ENCODE results near the gene GUCY2C.
A peak's percentile ranks its signal among the peaks of the same experiment; 100 is the strongest.
"Not testable (repeated sequence)": the region's sequence is repeated elsewhere in the genome, so short reads cannot be mapped to it uniquely, and the experiment has no call there.

Gene GUCY2C

GRCh38 chr12:14696265-14696741 is at the start of gene GUCY2C:
GUCY2C (minus strand) TSS chr12:14696599; CDS start chr12:14696448, 151 bp downstream.
- H3K27ac ChIP-seq (ENCODE audit: low read depth, low read length): no peak within 1 kb of the TSS
- H3K9me3 ChIP-seq (ENCODE audit: control insufficient read depth, insufficient read depth, low read depth, low read length): no peaks in the 10 kb centered on the region
- no peaks in the 10 kb centered on the region for H3K27me3 ChIP-seq (ENCODE audit: control insufficient read depth, insufficient read depth, low read length)
- H3K36me3 ChIP-seq (ENCODE audit: control insufficient read depth, insufficient read depth, low read length): peaks cover 32% of the 10 kb centered on the region
- H3K4me3 ChIP-seq (ENCODE audit: low read depth, low read length): no peak within 1 kb of the TSS
- H3K4me1 ChIP-seq (ENCODE audit: control insufficient read depth, insufficient read depth, low read length): peaks cover 10% of the 10 kb centered on the region; the same call in 1 of the 2 replicates
- H3K9ac ChIP-seq (ENCODE audit: low read length): no peak within 1 kb of the TSS

- peaks cover 39% of the 10 kb centered on the region for H3K9me3 ChIP-seq (ENCODE audit: control insufficient read depth, insufficient read depth, low read depth, low read length)
- H3K27ac ChIP-seq (ENCODE audit: low read depth, low read length): no peak overlapping the region
Observed at GRCh38 chr12:14743061-14743460, 46.7 kb upstream of the GUCY2C start.

GRCh38 chr12:14741942-14742341 is 45.5 kb upstream of the GUCY2C start:
- Histone ChIP-seq H3K27me3 (ENCODE audit: control insufficient read depth, insufficient read depth, low read length) (no peaks in the 10 kb centered on the region), H3K27ac (ENCODE audit: low read depth, low read length) (no peak overlapping the region), H3K9me3 (ENCODE audit: control insufficient read depth, insufficient read depth, low read depth, low read length) (peaks cover 36% of the 10 kb centered on the region), H3K36me3 (ENCODE audit: control insufficient read depth, insufficient read depth, low read length) (no peaks in the 10 kb centered on the region), H3K4me3 (ENCODE audit: low read depth, low read length) (no peak overlapping the region), H3K4me1 (ENCODE audit: control insufficient read depth, insufficient read depth, low read length) (no peaks in the 10 kb centered on the region), H3K9ac (ENCODE audit: low read length) (no peak overlapping the region)

More at GRCh38 chr12:14743061-14743460, 46.7 kb upstream of the GUCY2C start:
- H3K27me3 ChIP-seq (ENCODE audit: control insufficient read depth, insufficient read depth, low read length): no peaks in the 10 kb centered on the region
- H3K9ac ChIP-seq (ENCODE audit: low read length): no peak overlapping the region
- H3K4me1 ChIP-seq (ENCODE audit: control insufficient read depth, insufficient read depth, low read length): no peaks in the 10 kb centered on the region
- H3K4me3 ChIP-seq (ENCODE audit: low read depth, low read length): no peak overlapping the region
- H3K36me3 ChIP-seq (ENCODE audit: control insufficient read depth, insufficient read depth, low read length): no peaks in the 10 kb centered on the region

GRCh38 chr12:14741153-14741552 is 44.8 kb upstream of the GUCY2C start:
- Histone ChIP-seq H3K9me3 (ENCODE audit: control insufficient read depth, insufficient read depth, low read depth, low read length) (peaks cover 36% of the 10 kb centered on the region), H3K9ac (ENCODE audit: low read length) (no peak overlapping the region), H3K36me3 (ENCODE audit: control insufficient read depth, insufficient read depth, low read length) (no peaks in the 10 kb centered on the region), H3K27me3 (ENCODE audit: control insufficient read depth, insufficient read depth, low read length) (no peaks in the 10 kb centered on the region), H3K27ac (ENCODE audit: low read depth, low read length) (no peak overlapping the region), H3K4me1 (ENCODE audit: control insufficient read depth, insufficient read depth, low read length) (no peaks in the 10 kb centered on the region), H3K4me3 (ENCODE audit: low read depth, low read length) (no peak overlapping the region)

- not testable (repeated sequence) for H3K27ac ChIP-seq (ENCODE audit: low read depth, low read length); H3K36me3 ChIP-seq (ENCODE audit: control insufficient read depth, insufficient read depth, low read length); H3K4me3 ChIP-seq (ENCODE audit: low read depth, low read length); H3K4me1 ChIP-seq (ENCODE audit: control insufficient read depth, insufficient read depth, low read length); H3K9ac ChIP-seq (ENCODE audit: low read length); H3K27me3 ChIP-seq (ENCODE audit: control insufficient read depth, insufficient read depth, low read length); H3K9me3 ChIP-seq (ENCODE audit: control insufficient read depth, insufficient read depth, low read depth, low read length)
Observed at GRCh38 chr12:14736441-14736840, 40.0 kb upstream of the GUCY2C start.

GRCh38 chr12:14731821-14732220 is 35.4 kb upstream of the GUCY2C start:
- no peaks in the 10 kb centered on the region for H3K4me1 ChIP-seq (ENCODE audit: control insufficient read depth, insufficient read depth, low read length)
- no peaks in the 10 kb centered on the region for H3K9me3 ChIP-seq (ENCODE audit: control insufficient read depth, insufficient read depth, low read depth, low read length)
- no peaks in the 10 kb centered on the region for H3K27me3 ChIP-seq (ENCODE audit: control insufficient read depth, insufficient read depth, low read length)
- H3K4me3 ChIP-seq (ENCODE audit: low read depth, low read length): no peak overlapping the region
- H3K27ac ChIP-seq (ENCODE audit: low read depth, low read length): no peak overlapping the region
- H3K36me3 ChIP-seq (ENCODE audit: control insufficient read depth, insufficient read depth, low read length): no peaks in the 10 kb centered on the region
- H3K9ac ChIP-seq (ENCODE audit: low read length): no peak overlapping the region

- Histone ChIP-seq H3K9ac (ENCODE audit: low read length) (no peak overlapping the region), H3K36me3 (ENCODE audit: control insufficient read depth, insufficient read depth, low read length) (no peaks in the 10 kb centered on the region), H3K4me1 (ENCODE audit: control insufficient read depth, insufficient read depth, low read length) (no peaks in the 10 kb centered on the region), H3K27ac (ENCODE audit: low read depth, low read length) (no peak overlapping the region), H3K27me3 (ENCODE audit: control insufficient read depth, insufficient read depth, low read length) (no peaks in the 10 kb centered on the region), H3K9me3 (ENCODE audit: control insufficient read depth, insufficient read depth, low read depth, low read length) (no peaks in the 10 kb centered on the region), H3K4me3 (ENCODE audit: low read depth, low read length) (no peak overlapping the region)
Observed at GRCh38 chr12:14729586-14729985, 33.2 kb upstream of the GUCY2C start.

GRCh38 chr12:14723763-14724162 is 27.4 kb upstream of the GUCY2C start:
- Histone ChIP-seq H3K4me1 (ENCODE audit: control insufficient read depth, insufficient read depth, low read length) (no peaks in the 10 kb centered on the region), H3K4me3 (ENCODE audit: low read depth, low read length) (no peak overlapping the region), H3K27me3 (ENCODE audit: control insufficient read depth, insufficient read depth, low read length) (no peaks in the 10 kb centered on the region), H3K27ac (ENCODE audit: low read depth, low read length) (no peak overlapping the region), H3K36me3 (ENCODE audit: control insufficient read depth, insufficient read depth, low read length) (no peaks in the 10 kb centered on the region), H3K9me3 (ENCODE audit: control insufficient read depth, insufficient read depth, low read depth, low read length) (no peaks in the 10 kb centered on the region), H3K9ac (ENCODE audit: low read length) (no peak overlapping the region)

- peaks cover 33% of the 10 kb centered on the region for H3K4me1 ChIP-seq (ENCODE audit: control insufficient read depth, insufficient read depth, low read length)
- H3K4me3 ChIP-seq (ENCODE audit: low read depth, low read length): no peak overlapping the region
- no peak overlapping the region for H3K9ac ChIP-seq (ENCODE audit: low read length)
- H3K27ac ChIP-seq (ENCODE audit: low read depth, low read length): no peak overlapping the region
- H3K27me3 ChIP-seq (ENCODE audit: control insufficient read depth, insufficient read depth, low read length): no peaks in the 10 kb centered on the region
- H3K9me3 ChIP-seq (ENCODE audit: control insufficient read depth, insufficient read depth, low read depth, low read length): no peaks in the 10 kb centered on the region; the same call in 1 of the 2 replicates
- H3K36me3 ChIP-seq (ENCODE audit: control insufficient read depth, insufficient read depth, low read length): no peaks in the 10 kb centered on the region
Observed at GRCh38 chr12:14716848-14717444, 20.5 kb upstream of the GUCY2C start.

GRCh38 chr12:14714437-14714836 is 18.0 kb upstream of the GUCY2C start:
- Histone ChIP-seq H3K36me3 (ENCODE audit: control insufficient read depth, insufficient read depth, low read length) (no peaks in the 10 kb centered on the region), H3K4me1 (ENCODE audit: control insufficient read depth, insufficient read depth, low read length) (peaks cover 49% of the 10 kb centered on the region), H3K9ac (ENCODE audit: low read length) (peak overlapping the region; percentile 4), H3K4me3 (ENCODE audit: low read depth, low read length) (peak overlapping the region; percentile 26; the same call in 1 of the 2 replicates), H3K27ac (ENCODE audit: low read depth, low read length) (peak overlapping the region; percentile 66), H3K27me3 (ENCODE audit: control insufficient read depth, insufficient read depth, low read length) (no peaks in the 10 kb centered on the region), H3K9me3 (ENCODE audit: control insufficient read depth, insufficient read depth, low read depth, low read length) (no peaks in the 10 kb centered on the region; the same call in 1 of the 2 replicates)

GRCh38 chr12:14710632-14711320 is 14.4 kb upstream of the GUCY2C start:
- Histone ChIP-seq H3K36me3 (ENCODE audit: control insufficient read depth, insufficient read depth, low read length) (peaks cover 17% of the 10 kb centered on the region; the same call in 1 of the 2 replicates), H3K27ac (ENCODE audit: low read depth, low read length) (peak overlapping the region; percentile 89), H3K27me3 (ENCODE audit: control insufficient read depth, insufficient read depth, low read length) (no peaks in the 10 kb centered on the region), H3K9ac (ENCODE audit: low read length) (peak overlapping the region; percentile 83), H3K9me3 (ENCODE audit: control insufficient read depth, insufficient read depth, low read depth, low read length) (no peaks in the 10 kb centered on the region; the same call in 1 of the 2 replicates), H3K4me3 (ENCODE audit: low read depth, low read length) (peak overlapping the region; percentile 46), H3K4me1 (ENCODE audit: control insufficient read depth, insufficient read depth, low read length) (peaks cover 44% of the 10 kb centered on the region)

Data from HUES6 (cell line).